GM12878 (cell line): ENCODE results near the gene TAS2R19. TPM values are rescaled to one million over a fixed set of nuclear protein-coding genes. Genes with fewer than 3 reads are reported as not detected.

ENCODE experiments used
- ATAC-seq: fragments of 200-7000 bp; cut with Tn5 transposase; 3 replicates; pipeline ENCODE4 v1.9.1; 2020; ENCODE audit warnings: mild to moderate bottlenecking, moderate library complexity
- BruUV-seq: library from RNA; stranded (reverse); fragments of 400-500 nt; replicated peaks from 2 replicates; lab custom pipeline; 2021; lab: Mats Ljungman, UMichigan
- CTCF ChIA-PET: fragments of 300-600 bp; sonication (Branson Sonifier 250); formaldehyde crosslinking; extraction: SDS; loops from one replicate; lab custom pipeline; 2021; ENCODE audit warnings: inconsistent platforms; lab: Yijun Ruan, JAX
- POLR2A ChIA-PET: fragments of 350-600 bp; formaldehyde crosslinking; extraction: SDS; loops from one replicate; lab custom pipeline; 2021; ENCODE audit warnings: inconsistent platforms; lab: Charles Lee
- RAD21 ChIA-PET: fragments of 300-600 bp; sonication (Branson Sonifier 250); formaldehyde crosslinking; loops from one replicate; lab custom pipeline; 2023; ENCODE audit warnings: antibody characterized with exemption; ENCODE audit not compliant: unreplicated experiment; lab: Charles Lee
- SMC1A ChIA-PET: fragments of 300-600 bp; sonication (Branson Sonifier 250); formaldehyde crosslinking; loops from one replicate; lab custom pipeline; 2023; ENCODE audit not compliant: unreplicated experiment, uncharacterized antibody; lab: Charles Lee
- DNase-seq: peaks from one replicate; pipeline ENCODE4 v3.0.0-alpha.2; 2011; ENCODE audit warnings: low read depth, low spot score
- FAIRE-seq: peaks from 3 replicates; lab custom pipeline; 2011; peaks lifted over from hg19 to GRCh38; lab: Jason Lieb, UNC
- H2AFZ ChIP-seq: 2 replicates; pipeline ENCODE4 v1.6.0; 2011; ENCODE audit warnings: low read depth, low read length, control low read depth; ENCODE audit not compliant: control insufficient read depth
- H3K27ac ChIP-seq: 2 replicates; pipeline ENCODE4 v1.5.1; 2011; ENCODE audit warnings: control low read depth; ENCODE audit not compliant: control insufficient read depth, insufficient read depth
- H3K27me3 ChIP-seq, 2 experiments: replicated peaks in 1 of 2; 2 replicates each; pipeline versions ENCODE4 v1.6.0 to v1.6.1; 2011; ENCODE audit warnings: low read length in 1 of 2; ENCODE audit not compliant: control insufficient read depth in 2 of 2, insufficient read depth in 2 of 2
- H3K36me3 ChIP-seq, 2 experiments: 2 replicates each; pipeline ENCODE4 v1.5.1; 2011; ENCODE audit warnings: low read length in 1 of 2; ENCODE audit not compliant: control insufficient read depth in 2 of 2, insufficient read depth in 2 of 2
- H3K4me1 ChIP-seq: 2 replicates; pipeline ENCODE4 v1.6.1; 2011; ENCODE audit warnings: mild to moderate bottlenecking, low read length, moderate library complexity, mixed read lengths; ENCODE audit not compliant: control insufficient read depth, insufficient read depth
- H3K4me2 ChIP-seq: 2 replicates; pipeline ENCODE4 v1.6.0; 2011; ENCODE audit warnings: control low read depth; ENCODE audit not compliant: control insufficient read depth, insufficient read depth
- H3K4me3 ChIP-seq: fragments of 200-600 bp; sonication (generic); 2 replicates; pipeline ENCODE4 v1.5.1; 2016
- H3K79me2 ChIP-seq: 2 replicates; pipeline ENCODE4 v1.6.0; 2011; ENCODE audit warnings: low read length; ENCODE audit not compliant: control insufficient read depth, insufficient read depth
- H3K9ac ChIP-seq: 2 replicates; pipeline ENCODE4 v1.8.0; 2011; ENCODE audit warnings: low read length, control low read depth, mixed read lengths; ENCODE audit not compliant: control insufficient read depth, insufficient read depth
- H3K9me3 ChIP-seq: replicated peaks from 3 replicates; pipeline ENCODE4 v1.5.1; 2011; ENCODE audit warnings: mild to moderate bottlenecking, low read length; ENCODE audit not compliant: control insufficient read depth, insufficient read depth
- H4K20me1 ChIP-seq: 2 replicates; pipeline ENCODE4 v1.6.0; 2011; ENCODE audit not compliant: control insufficient read depth, insufficient read depth
- CBX5 ChIP-seq: sonication (generic); IDR thresholded peaks from 2 replicates; pipeline ENCODE4 v1.6.1; 2016; ENCODE audit warnings: low read depth, moderate library complexity, mild to moderate bottlenecking, inconsistent platforms
- CHD4 ChIP-seq: fragments of 200-600 bp; sonication (generic); IDR thresholded peaks from 2 replicates; pipeline ENCODE4 v1.6.1; 2016; ENCODE audit warnings: mild to moderate bottlenecking
- ESRRA ChIP-seq: IDR thresholded peaks from 2 replicates; pipeline ENCODE4 v1.6.1; 2012; ENCODE audit warnings: mild to moderate bottlenecking, low read length, improper control_type of control experiment
- FOXM1 ChIP-seq: IDR thresholded peaks from 2 replicates; pipeline ENCODE4 v1.6.1; 2012; ENCODE audit warnings: low read depth, mild to moderate bottlenecking, inconsistent platforms, low read length, moderate library complexity
- GABPA ChIP-seq: IDR thresholded peaks from 2 replicates; pipeline ENCODE4 v1.6.1; 2014; ENCODE audit warnings: antibody characterized with exemption, low read depth, mild to moderate bottlenecking, inconsistent platforms
- HCFC1 ChIP-seq: fragments of 150-350 bp; IDR thresholded peaks from 2 replicates; pipeline ENCODE4 v1.6.1; 2014; ENCODE audit warnings: low read length
- MEF2A ChIP-seq: IDR thresholded peaks from 2 replicates; pipeline ENCODE4 v1.6.1; 2011; ENCODE audit warnings: low read depth, mild to moderate bottlenecking, low read length, moderate library complexity; ENCODE audit not compliant: insufficient read depth
- MYB ChIP-seq: fragments of 150-350 bp; IDR thresholded peaks from 2 replicates; pipeline ENCODE4 v1.6.1; 2014; ENCODE audit warnings: mild to moderate bottlenecking, low read depth, low read length, borderline replicate concordance
- NFXL1 ChIP-seq: fragments of 450-650 bp; IDR thresholded peaks from 2 replicates; pipeline ENCODE4 v1.6.1; 2017; ENCODE audit warnings: antibody characterized with exemption, mild to moderate bottlenecking, borderline replicate concordance
- PAX5 ChIP-seq: IDR thresholded peaks from 2 replicates; pipeline ENCODE4 v1.6.1; 2011; ENCODE audit warnings: low read depth, low read length, borderline replicate concordance
- PRDM15 ChIP-seq: fragments of 450-650 bp; formaldehyde crosslinking; IDR thresholded peaks from 2 replicates; pipeline ENCODE4 v1.4.0; 2020; ENCODE audit warnings: mild to moderate bottlenecking, moderate library complexity
- SRF ChIP-seq, 2 experiments: IDR thresholded peaks; 2 replicates each; pipeline ENCODE4 v1.6.1; 2011; ENCODE audit warnings: low read depth in 2 of 2, low read length in 2 of 2, mild to moderate bottlenecking in 1 of 2, moderate library complexity in 1 of 2
- TCF7 ChIP-seq: IDR thresholded peaks from 2 replicates; pipeline ENCODE4 v1.6.1; 2014; ENCODE audit warnings: antibody characterized with exemption, borderline replicate concordance
- USF2 ChIP-seq: IDR thresholded peaks from 2 replicates; pipeline ENCODE4 v1.6.1; 2011; ENCODE audit warnings: low read depth, low read length, improper control_type of control experiment, borderline replicate concordance
- ZBTB40 ChIP-seq: fragments of 450-650 bp; IDR thresholded peaks from 2 replicates; pipeline ENCODE4 v1.6.1; 2016; ENCODE audit warnings: mild to moderate bottlenecking, moderate library complexity, borderline replicate concordance
- ZZZ3 ChIP-seq: IDR thresholded peaks from 2 replicates; pipeline ENCODE4 v1.6.1; 2011; ENCODE audit warnings: low read depth; ENCODE audit not compliant: control insufficient read depth, insufficient read length
- WGBS: methylation state at CpG from one replicate; pipeline ENCODE4 v1.1.6; 2016; ENCODE audit warnings: low lambda C conversion rate; ENCODE audit not compliant: insufficient replicate concordance, insufficient coverage; ENCODE audit errors: missing lambda C conversion rate; 5-methylcytosine and 5-hydroxymethylcytosine counted together
- in situ Hi-C: fragments of 300-500 bp; cut with MboI; formaldehyde crosslinking; loops from 9 replicates; pipeline ENCODE4 v1.14.3; 2018; ENCODE audit warnings: mixed read lengths
- intact Hi-C: fragments of 100-400 bp; cut with micrococcal nuclease; formaldehyde crosslinking; loops from one replicate; pipeline ENCODE4 v1.14.2; 2022; ENCODE audit not compliant: unreplicated experiment
- polyA plus RNA-seq, 11 experiments: library from polyadenylated mRNA; depleted of rRNA in 4 of 11; unstranded in 6 of 11; stranded (reverse) in 5 of 11; fragments of >200 nt; fragmentation: Nextera tagmentation in 4 of 11; fragmentation: Illumina TruSeq in 1 of 11; extraction: Ambion mirVana in 4 of 11; extraction: Trizol in 1 of 11; gene quantifications; 1 replicate in 1 of 11; 2 replicates in 10 of 11; pipeline versions ENCODE4 v1.2.1 to v1.2.3, GENCODE V29; 2011 to 2016; ENCODE audit warnings: inconsistent platforms in 2 of 11, missing spikeins in 2 of 11, low read depth in 1 of 11
- total RNA-seq, 4 experiments: library from RNA; depleted of rRNA in 3 of 4; stranded (reverse); fragments of >200 nt in 3 of 4; fragmentation: Illumina TruSeq in 1 of 4; extraction: Trizol in 1 of 4; gene quantifications; 2 replicates each; pipeline versions ENCODE4 v1.2.1 to v1.2.3, GENCODE V29; 2013 to 2021

TAS2R19 gene
- total and polyA plus RNA-seq, 10 of the 15 experiments (the other 5 are each of a cell fraction or from before 2014, with no cell fraction given): 0.10 to 6.9 (median 0.46) TPM; not detected in 1

GRCh38 chr12:10994307-10994706, 28.1 kb downstream of the TAS2R19 start:
- H3K9ac ChIP-seq: no peak overlapping the region
- H3K27me3 ChIP-seq: no peaks in the 10 kb centered on the region
- RAD21 ChIA-PET: no interaction called here
- H2AFZ ChIP-seq: no peak overlapping the region
- in situ Hi-C loops: no loop called here
- no peaks in the 10 kb centered on the region; a peak in 1 of 4 replicates for H3K36me3 ChIP-seq
- no peak overlapping the region for H3K4me2 ChIP-seq
- H3K4me1 ChIP-seq: no peaks in the 10 kb centered on the region
- no peaks in the 10 kb centered on the region for H4K20me1 ChIP-seq
- POLR2A ChIA-PET: no interaction called here
- no peaks in the 10 kb centered on the region for H3K9me3 ChIP-seq
- no TSS peak for BruUV-seq
- SMC1A ChIA-PET: no interaction called here
- no peak overlapping the region for H3K4me3 ChIP-seq
- DNase-seq: no peak
- intact Hi-C loops: no loop called here
- no peak for FAIRE-seq
- no peak for ATAC-seq
- WGBS: 87% methylated on average over 3 of the region's 3 CpGs
- CTCF ChIA-PET: no interaction called here
- H3K79me2 ChIP-seq: no peaks in the 10 kb centered on the region
- no peak overlapping the region for H3K27ac ChIP-seq
- no peak for TF ChIP-seq HCFC1
- TF ChIP-seq NFXL1: no peak
- no peak for TF ChIP-seq TCF7
- TF ChIP-seq ESRRA: no peak
- no peak for TF ChIP-seq USF2
- no peak for TF ChIP-seq FOXM1
- no peak for TF ChIP-seq ZBTB40
- TF ChIP-seq PAX5: no peak
- no peak for TF ChIP-seq GABPA
- no peak for TF ChIP-seq CHD4
- no peak for TF ChIP-seq CBX5
- TF ChIP-seq ZZZ3: no peak
- no peak for TF ChIP-seq SRF (IDR thresholded peaks at IDR 0.05; ENCODE audit: low read depth in 2 of 2, low read length in 2 of 2)
- no peak for TF ChIP-seq PRDM15 (CRISPR knock-in tag)
- no peak for TF ChIP-seq MEF2A
- TF ChIP-seq MYB: no peak
